ENCODE results near the gene USP50. TPM values are rescaled to one million over a fixed set of nuclear protein-coding genes. Genes with fewer than 3 reads are reported as not detected.
"Not testable (repeated sequence)": the region's sequence is repeated elsewhere in the genome, so short reads cannot be mapped to it uniquely, and the experiment has no call there.

The USP50 gene
- total RNA-seq, 1 donor from 2014 or later, result 0.48 TPM

DNA sequence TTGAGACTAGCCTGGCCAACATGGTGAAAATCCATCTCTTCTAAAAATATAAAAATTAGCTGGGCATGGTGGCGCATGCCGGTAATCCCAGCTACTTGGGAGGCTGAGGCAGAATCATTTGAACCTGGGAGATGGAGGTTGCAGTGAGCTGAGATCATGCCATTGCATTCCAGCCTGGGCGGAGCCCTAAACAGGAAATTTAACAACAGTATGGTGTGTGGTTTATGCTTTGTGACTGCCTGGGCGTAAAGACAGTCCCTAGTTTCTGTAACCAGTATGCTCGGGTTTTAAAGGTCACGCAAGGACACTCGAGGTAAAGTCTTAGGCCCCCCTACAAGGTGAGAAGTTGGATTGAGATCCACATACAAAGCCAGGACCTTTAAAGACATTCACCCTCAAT lies 43.3 kb downstream of the USP50 start:
- H3K27me3 Mint-ChIP-seq, result no peaks in the 10 kb centered on the region
- H3K4me1 Mint-ChIP-seq (ENCODE audit: unreplicated experiment), result peaks cover 8% of the 10 kb centered on the region
- TF ChIP-seq, protein P1, sequence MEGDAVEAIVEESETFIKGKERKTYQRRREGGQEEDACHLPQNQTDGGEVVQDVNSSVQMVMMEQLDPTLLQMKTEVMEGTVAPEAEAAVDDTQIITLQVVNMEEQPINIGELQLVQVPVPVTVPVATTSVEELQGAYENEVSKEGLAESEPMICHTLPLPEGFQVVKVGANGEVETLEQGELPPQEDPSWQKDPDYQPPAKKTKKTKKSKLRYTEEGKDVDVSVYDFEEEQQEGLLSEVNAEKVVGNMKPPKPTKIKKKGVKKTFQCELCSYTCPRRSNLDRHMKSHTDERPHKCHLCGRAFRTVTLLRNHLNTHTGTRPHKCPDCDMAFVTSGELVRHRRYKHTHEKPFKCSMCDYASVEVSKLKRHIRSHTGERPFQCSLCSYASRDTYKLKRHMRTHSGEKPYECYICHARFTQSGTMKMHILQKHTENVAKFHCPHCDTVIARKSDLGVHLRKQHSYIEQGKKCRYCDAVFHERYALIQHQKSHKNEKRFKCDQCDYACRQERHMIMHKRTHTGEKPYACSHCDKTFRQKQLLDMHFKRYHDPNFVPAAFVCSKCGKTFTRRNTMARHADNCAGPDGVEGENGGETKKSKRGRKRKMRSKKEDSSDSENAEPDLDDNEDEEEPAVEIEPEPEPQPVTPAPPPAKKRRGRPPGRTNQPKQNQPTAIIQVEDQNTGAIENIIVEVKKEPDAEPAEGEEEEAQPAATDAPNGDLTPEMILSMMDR (conservative IDR thresholded peaks at IDR 0.05), result no peak
- no peak for DNase-seq (ENCODE audit: extremely low spot score, unreplicated experiment)
- peaks cover 17% of the 10 kb centered on the region for H3K36me3 Mint-ChIP-seq
- H3K9me3 Mint-ChIP-seq, result no peaks in the 10 kb centered on the region
- no peak overlapping the region for H3K4me3 Mint-ChIP-seq
- no peak overlapping the region for H3K27ac Mint-ChIP-seq

GRCh38 chr15:50501815-50502214 lies 44.7 kb downstream of the USP50 start:
- Mint-ChIP-seq H3K36me3 (peaks cover 20% of the 10 kb centered on the region), H3K27ac (no peak overlapping the region), H3K4me1 (ENCODE audit: unreplicated experiment) (peaks cover 8% of the 10 kb centered on the region), H3K27me3 (no peaks in the 10 kb centered on the region), H3K9me3 (no peaks in the 10 kb centered on the region), H3K4me3 (no peak overlapping the region)
- TF ChIP-seq, protein P1 (conservative IDR thresholded peaks at IDR 0.05), result no peak
- no peak for DNase-seq (ENCODE audit: extremely low spot score, unreplicated experiment)

GRCh38 chr15:50500352-50500751 lies 46.1 kb downstream of the USP50 start:
- Mint-ChIP-seq H3K4me1 (ENCODE audit: unreplicated experiment) (no peaks in the 10 kb centered on the region), H3K4me3 (no peak overlapping the region), H3K9me3 (no peaks in the 10 kb centered on the region), H3K36me3 (peaks cover 26% of the 10 kb centered on the region), H3K27ac (no peak overlapping the region), H3K27me3 (no peaks in the 10 kb centered on the region)
- DNase-seq (ENCODE audit: extremely low spot score, unreplicated experiment), result no peak
- TF ChIP-seq, protein P1 (conservative IDR thresholded peaks at IDR 0.05), result no peak

GRCh38 chr15:50496692-50497091 lies 49.8 kb downstream of the USP50 start:
- Mint-ChIP-seq H3K4me3 (no peak overlapping the region), H3K27me3 (no peaks in the 10 kb centered on the region), H3K4me1 (ENCODE audit: unreplicated experiment) (no peaks in the 10 kb centered on the region), H3K27ac (no peak overlapping the region), H3K36me3 (peaks cover 32% of the 10 kb centered on the region), H3K9me3 (no peaks in the 10 kb centered on the region)
- TF ChIP-seq, protein P1 (conservative IDR thresholded peaks at IDR 0.05), result no peak
- DNase-seq (ENCODE audit: extremely low spot score, unreplicated experiment), result no peak

DNA sequence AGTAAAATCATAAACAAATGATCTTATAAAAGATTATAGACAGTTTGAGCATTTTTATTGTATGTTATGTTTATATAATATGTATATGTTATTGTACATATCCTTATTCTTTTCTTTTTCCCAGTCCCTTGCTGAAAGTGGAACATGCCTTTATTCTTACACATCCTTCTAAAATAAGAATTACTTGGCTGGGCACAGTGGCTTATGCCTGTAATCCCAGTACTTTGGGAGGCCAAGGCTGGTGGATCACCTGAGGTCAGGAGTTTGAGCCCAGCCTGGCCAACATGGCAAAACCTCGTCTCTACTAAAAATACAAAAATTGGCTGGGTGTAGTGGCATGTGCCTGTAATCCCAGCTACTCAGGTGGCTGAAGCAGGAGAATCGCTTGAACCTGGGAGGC lies 51.9 kb downstream of the USP50 start:
- H3K4me1 Mint-ChIP-seq (ENCODE audit: unreplicated experiment); H3K4me3 Mint-ChIP-seq; H3K27ac Mint-ChIP-seq; H3K27me3 Mint-ChIP-seq; DNase-seq (ENCODE audit: extremely low spot score, unreplicated experiment); H3K9me3 Mint-ChIP-seq: not testable (repeated sequence)
- peaks cover 31% of the 10 kb centered on the region for H3K36me3 Mint-ChIP-seq

DNA sequence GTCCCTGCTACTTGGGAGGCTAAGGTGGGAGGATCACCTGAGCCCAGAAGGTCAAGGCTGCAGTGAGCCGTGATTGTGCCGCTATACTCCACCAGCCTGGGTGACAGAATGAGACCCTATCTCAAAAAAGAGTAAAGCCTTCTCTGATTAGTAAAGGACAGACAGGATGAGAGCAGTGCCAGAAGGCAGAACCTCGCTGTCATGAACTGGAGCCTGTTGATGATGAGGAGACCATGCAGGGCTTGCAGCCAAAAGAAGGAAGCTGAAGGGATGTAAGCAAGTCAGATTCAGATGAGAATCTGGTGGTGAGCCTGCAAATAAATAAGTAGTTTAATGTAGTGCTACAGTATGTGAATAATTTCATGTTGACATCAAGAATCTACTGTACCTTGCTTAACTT lies 52.8 kb downstream of the USP50 start:
- DNase-seq (ENCODE audit: extremely low spot score, unreplicated experiment), result no peak

More for the DNA sequence above, 52.8 kb downstream of the USP50 start:
- H3K4me1 Mint-ChIP-seq (ENCODE audit: unreplicated experiment), result no peaks in the 10 kb centered on the region
- peaks cover 31% of the 10 kb centered on the region for H3K36me3 Mint-ChIP-seq
- no peaks in the 10 kb centered on the region for H3K9me3 Mint-ChIP-seq
- H3K27me3 Mint-ChIP-seq, result no peaks in the 10 kb centered on the region
- no peak overlapping the region for H3K27ac Mint-ChIP-seq
- H3K4me3 Mint-ChIP-seq, result no peak overlapping the region
- TF ChIP-seq, protein P1 (conservative IDR thresholded peaks at IDR 0.05), result no peak

Data from type B pancreatic cell (in vitro differentiated cells).